ENCODE measurements around the gene AP3B1.

AP3B1 gene

DNA sequence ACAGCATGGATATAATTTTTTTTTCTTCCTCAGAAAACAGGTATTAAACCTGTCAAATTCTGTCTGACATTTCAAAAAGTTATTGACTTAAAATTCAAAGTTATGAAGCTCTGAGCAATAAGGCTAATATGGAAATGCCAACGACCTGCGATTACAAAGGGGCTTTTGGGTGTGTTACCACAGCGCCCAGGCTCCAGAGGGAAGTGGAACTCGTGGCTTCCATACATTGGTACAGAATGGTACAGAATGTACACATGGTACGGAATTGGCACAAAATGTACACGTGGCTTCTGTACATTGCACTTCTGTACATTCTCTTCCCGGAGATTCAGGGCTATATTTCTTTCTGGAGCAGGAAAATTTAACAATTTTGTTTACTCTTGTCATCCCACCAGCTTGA lies 293.3 kb downstream of the AP3B1 start:
- no peak for DNase-seq (ENCODE audit: low read depth)

DNA sequence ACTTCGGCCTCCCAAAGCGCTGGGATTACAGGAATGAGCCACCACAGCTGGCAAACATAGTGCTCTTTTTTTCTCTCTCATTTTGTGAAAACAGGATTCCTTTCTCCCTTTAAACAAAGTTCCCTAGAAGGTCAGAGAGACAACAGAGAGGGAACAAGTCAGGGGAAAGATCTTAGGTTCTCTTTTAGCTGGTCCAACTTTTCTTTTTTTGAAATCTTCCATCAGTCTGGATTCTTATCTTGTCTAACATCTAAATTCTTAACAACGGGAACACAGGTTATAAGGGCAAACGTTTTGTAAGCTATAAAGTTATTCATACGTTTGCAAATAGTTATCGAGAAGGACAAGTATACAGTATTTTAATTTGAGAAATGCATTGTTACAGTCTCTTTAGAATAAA lies 294.3 kb downstream of the AP3B1 start:
- no peak for DNase-seq (ENCODE audit: low read depth)

DNA sequence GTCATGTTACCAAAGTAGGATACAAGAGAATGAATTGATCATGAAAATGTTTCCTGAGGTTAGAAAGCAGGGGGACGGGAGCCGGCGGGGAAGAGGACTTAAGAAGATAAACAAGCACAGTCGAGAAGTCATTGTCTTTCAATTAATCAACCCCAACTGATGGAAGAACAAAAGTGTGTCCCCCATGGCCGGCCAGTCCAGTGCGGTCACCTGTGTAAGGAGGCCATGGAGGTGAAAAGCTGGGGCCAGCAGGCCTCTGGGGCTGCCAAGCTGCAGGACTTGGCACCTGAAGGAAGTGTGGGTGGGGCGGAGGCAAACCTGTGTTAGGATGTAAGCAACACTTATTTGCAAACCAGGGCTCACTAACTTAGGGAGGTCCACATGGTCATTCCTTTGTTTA lies 295.1 kb downstream of the AP3B1 start:
- no peak for DNase-seq (ENCODE audit: low read depth)

DNA sequence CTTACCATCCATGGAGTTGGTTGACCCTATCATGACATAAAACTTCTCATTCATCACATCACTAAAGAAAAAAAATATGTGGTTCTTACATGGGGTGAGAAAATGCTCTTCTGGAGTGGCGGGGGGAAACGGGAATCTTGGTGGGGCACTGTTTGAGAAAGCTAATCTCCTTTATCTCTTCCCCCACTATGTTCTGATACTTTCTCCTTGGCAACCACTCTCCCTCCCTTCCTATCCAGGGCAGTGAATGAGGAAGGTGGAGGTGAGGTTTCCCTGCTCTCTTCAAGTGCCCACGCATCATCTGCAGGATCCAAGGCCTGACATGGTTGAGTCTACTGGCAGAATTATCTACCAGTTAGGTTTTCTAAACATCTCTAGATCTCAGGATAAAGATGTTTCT lies 297.6 kb downstream of the AP3B1 start:
- DNase-seq (ENCODE audit: low read depth) = no peak

DNA sequence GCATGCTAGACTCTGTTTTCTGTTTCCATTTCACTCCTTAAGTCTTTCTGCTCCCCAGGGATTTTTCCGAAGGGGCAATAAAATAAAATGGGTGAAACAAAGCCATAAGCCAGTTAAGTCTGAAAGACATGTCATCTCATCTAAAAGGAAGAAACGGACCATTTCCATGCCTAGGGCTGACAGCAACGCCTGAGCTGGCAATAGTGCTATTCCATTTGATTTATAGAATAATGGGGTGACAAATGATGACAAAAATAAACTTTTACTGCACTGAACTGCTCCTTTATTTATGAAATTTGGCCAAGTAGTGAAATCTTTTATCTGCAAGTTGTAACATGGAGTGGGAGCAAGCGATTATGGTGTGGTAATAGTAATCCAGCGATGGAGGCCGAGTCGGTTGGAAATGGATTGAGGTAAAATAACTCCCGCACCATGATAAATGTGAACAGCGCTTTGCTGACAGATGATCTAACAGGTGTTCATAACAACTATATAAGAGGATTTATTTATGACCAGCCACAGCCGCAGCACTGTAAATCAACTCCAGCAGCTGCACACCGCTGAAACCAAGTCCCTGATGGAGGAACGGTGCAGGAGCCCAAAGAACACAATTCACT lies 298.6 kb downstream of the AP3B1 start:
- DNase-seq (ENCODE audit: low read depth) = no peak

DNA sequence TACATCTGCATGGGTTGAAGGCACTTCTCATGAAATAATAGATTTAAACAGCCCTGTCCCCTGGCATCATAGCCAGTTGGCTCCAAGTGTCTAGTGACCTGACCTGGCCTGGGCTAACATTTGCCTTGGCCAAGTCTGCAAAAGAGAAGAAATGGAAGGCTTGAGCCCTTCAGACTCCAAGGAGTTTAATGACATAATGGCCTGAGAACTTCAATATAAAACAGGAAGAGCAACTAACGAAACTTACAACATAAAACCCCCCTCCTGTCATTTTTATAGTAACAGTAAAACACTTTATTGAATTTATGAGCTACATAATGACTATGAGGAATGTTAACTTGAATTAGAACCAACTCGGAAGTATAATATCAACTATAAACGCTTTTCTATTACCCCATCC lies 299.6 kb downstream of the AP3B1 start:
- no peak for DNase-seq (ENCODE audit: low read depth)

DNA sequence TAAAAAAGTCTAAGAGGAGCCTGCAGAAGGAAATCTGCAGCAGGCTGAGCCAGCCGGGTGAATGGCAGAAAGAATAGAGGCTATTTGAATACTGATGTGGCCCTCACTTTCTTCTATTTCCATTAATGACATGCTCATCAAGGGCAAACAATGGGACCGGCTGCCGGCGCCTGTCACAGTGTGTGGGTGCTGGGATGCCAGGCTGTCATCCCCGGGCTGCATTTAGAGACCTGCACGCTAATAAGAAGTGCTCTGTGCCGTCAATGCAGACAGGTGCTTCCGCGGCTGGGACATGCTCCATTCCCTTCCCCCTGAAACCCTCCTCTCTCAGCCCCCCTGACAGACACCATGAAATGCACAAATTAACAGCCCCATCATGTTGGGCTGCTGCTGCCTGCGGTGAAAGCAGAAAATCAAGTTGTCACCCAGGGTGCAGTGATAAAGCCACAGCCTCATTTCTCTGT lies 300.6 kb downstream of the AP3B1 start:
- DNase-seq (ENCODE audit: low read depth) = no peak

DNA sequence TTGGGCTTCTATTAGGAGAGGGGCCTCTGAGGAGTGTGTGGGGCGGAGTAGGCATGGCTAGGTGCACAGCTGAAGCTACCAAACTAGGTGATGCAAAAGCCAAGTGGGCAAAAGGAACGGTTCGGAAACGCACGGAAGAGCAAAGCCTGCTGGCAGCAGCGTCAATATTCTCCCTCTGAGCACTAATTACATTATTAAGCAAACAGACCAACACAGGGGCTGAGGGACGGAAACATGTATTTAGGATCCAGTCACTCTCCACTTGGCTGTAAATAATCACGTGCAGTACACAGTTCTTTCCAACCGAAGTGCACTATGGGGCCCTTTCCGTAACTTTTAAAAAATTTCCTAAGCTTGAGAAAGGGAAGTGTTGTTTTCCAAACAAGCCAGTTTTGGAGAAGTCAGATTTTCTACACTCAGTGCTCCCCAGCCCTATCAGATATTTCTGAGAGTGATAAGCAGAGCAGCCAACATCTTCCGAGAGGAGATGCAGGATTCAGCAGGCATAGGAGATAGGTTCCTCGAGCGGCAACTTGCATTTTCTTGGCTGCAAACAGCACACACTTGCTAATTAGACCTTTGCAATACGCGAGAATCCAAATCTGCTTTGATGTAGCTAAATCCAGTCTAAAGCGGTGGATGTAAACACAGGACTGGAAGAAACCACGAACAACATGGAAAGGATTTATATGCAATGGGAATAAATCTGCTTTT lies 301.2 kb downstream of the AP3B1 start:
- DNase-seq (ENCODE audit: low read depth) = no peak

DNA sequence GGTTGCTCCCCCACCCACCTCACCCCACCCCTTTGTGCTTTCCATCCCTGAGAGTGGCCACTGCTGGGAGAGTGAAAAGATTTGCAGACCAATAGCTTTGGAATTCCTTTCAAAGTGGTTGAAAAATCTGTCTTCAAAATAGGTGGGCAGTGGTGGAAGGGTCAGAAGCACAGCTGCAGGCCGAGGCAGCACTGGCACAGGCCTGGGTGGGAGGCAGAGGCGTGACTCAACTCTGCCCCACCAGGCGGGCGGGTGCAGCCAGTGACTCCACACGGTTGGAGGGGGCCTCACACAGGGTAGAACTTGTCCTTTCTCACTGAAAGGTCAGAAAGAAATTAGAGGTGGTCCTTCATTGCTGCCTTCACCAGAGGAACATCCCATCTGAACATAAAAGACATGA lies 303.4 kb downstream of the AP3B1 start:
- DNase-seq (ENCODE audit: low read depth) = no peak

DNA sequence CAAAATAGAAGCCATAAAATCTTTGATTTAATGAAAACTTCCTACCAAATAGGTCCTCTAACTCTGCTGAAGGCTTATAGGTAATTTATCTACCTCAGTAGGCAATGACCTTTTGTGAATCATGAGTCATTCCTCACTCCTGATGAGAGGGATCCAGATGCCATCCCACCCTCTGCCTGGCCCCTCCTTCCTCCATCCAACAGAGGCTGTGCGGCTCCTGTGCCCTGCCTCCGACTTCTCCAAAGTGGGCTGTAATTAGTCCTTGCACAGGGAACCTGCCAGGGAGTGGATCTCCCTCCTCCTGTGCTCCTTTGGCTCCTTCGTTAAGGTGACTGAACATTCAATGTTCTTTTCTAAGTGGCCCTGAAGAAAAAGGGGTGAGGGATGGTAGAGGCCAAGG lies 304.5 kb downstream of the AP3B1 start:
- no peak for DNase-seq (ENCODE audit: low read depth)

DNA sequence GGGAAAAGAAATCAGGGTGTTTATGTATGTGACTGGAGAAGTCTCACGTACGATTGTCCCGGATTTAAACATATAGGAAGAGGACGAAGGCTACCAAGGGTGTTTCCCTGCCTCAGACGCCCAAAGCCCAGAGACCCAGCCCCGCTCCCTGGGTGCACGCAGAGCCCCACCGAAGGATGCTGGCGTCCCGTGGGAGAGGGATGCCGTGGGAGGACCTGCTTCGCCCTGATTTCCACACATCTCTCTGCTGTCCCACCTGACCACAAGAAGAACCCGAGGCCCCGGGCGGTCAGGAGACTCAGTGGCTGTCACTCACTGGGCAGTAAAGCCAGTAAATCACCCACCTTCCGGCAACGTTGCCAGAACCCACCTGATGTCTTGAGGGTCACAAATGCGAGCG lies 306.5 kb downstream of the AP3B1 start:
- no peak for DNase-seq (ENCODE audit: low read depth)

DNA sequence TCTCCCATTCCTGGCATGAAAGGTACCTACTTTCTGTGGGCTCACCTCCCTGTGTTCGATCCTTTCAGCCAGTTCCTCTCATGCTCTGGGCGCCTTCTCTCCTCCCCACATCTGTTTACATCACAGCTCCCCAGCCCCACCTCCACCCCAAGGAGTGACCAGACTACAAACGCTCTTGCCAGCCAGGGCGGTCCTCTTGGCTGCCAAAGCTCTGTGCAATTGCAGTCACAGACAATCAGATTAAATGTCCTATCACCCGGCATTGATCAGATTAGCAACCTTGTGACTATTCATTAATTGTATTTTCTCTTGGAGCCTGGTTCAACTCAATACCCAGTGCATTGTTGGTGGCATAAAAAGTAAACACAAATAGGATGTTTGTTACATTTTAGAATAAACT lies 307.2 kb downstream of the AP3B1 start:
- DNase-seq (ENCODE audit: low read depth) = no peak

DNA sequence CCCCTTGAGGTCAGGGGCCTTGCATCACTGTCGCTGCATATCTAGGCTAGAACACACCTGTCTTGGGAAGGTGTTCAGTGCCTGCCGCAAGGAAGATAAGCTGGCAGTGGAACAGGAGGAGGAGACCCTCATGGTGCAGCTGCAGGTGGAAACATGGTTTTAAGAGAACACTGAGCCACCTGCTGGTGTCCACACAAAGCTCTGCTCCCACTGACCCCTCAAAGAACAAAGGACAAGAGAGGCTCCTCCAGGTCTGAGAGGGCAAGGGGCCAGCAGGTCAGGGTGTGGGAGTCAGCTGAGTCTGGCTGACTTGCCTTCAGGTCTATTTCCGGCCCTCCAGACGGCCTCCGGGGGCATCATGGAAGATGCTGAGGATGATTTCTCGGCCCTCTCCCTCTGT lies 308.2 kb downstream of the AP3B1 start:
- DNase-seq (ENCODE audit: low read depth) = no peak

DNA sequence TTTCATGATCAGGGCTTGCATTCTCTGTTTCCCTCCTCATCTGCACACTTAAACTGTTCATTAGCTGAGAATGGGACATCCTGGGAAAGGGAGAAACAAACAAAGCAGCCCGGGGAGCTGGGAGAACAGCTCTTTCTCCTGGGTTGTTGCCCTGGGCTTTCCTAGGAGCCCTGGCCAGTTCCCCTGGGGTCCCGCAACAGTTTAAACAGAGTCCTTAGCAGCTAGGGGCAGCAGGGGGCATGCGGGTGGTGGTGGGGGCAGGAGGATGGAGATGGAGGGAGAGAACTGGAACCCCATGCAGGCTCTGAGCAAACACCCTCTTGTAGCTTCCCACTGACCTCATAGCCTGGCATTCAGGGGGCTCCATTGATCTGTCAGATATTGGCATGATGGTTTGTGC lies 309.3 kb downstream of the AP3B1 start:
- no peak for DNase-seq (ENCODE audit: low read depth)

DNA sequence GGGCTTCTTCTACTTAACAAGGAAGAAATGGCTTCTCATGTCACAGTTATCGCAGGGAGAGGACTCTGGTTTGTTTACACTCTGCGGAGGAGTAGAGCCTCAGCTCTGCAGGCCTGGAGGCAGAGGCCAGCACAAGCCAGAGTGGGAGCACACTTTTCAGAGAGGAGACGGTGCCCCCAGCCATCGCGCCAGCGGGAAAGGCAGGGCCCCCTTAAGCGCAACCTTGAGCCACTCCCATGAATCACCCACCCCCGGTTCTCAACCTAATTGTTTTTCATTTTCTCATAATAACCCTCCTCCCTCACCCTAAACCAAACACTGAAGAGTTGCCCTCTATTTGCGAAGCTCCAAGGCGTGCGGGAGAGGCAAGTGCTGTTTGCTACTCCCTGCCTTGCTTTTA lies 309.9 kb downstream of the AP3B1 start:
- DNase-seq (ENCODE audit: low read depth) = no peak

DNA sequence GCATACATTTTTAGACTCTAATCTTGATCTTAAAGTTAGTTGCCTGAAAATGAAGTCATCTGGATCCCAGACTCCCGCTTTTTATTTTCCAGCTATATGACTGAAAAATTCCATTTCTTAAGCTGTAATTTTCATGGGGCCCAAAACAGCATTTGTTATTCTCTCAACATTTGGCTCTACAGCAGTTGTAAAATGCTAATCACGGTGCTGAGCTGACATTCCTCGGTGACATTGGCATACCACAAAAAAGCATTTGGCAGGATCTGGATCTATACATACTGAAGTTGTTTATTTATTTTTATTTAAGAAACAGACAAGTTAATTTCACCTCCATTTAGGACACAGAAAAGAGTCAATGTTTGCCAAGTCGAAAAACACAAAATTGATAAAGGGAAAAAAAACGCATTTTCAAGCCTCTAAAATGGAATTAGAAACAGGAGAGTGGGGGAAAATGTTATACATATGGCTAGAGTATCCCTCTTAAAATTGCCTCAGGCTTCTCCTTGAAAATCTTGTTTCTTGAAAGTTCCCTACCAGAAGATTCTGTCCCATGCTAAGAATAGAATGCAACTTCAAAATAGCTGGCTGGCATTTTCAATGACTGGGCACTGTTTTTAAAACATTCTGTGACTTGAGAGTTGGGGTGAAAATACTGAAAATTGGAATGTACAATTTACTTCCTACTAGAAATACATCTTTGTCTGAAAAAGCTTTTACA lies 310.9 kb downstream of the AP3B1 start:
- DNase-seq (ENCODE audit: low read depth) = no peak

DNA sequence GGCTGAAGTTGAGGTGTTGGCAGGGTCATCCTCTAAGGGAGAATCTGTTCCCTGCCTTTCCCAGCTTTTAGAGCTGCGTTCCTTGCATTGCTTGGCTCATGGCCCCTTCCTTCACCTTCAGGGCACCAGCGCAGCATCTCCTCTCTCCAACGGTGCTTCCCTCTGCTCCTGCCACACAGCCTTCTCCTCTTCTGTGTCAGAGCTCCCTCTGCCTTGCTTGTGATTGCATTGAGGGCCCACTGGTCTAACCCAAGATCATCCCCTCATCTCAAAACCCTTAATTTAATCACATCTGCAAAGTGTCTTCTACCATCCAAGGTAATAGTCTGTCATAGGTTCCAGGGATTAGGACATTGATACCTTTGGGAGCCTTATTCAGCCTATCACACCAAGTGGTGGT lies 312.7 kb downstream of the AP3B1 start:
- no peak for DNase-seq (ENCODE audit: low read depth)

DNA sequence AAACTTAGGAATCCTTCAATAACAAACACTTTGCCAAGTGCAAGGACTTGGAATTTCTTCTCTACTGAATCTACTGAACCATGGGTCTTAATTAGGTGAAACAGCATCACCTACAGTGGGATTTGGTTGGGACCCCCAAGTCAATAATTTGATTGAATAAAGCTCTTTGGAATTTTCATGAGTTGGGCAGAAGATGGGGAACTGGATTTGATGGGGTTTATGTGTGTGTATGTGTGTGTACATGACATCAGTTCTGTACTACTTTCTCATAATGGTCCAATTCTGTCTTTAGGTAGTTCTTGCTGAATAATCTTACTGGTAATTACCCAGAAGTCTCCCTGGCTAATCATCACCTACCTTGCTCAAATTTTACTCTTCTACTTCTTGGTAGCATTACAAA lies 319.9 kb downstream of the AP3B1 start:
- DNase-seq (ENCODE audit: low read depth) = no peak

DNA sequence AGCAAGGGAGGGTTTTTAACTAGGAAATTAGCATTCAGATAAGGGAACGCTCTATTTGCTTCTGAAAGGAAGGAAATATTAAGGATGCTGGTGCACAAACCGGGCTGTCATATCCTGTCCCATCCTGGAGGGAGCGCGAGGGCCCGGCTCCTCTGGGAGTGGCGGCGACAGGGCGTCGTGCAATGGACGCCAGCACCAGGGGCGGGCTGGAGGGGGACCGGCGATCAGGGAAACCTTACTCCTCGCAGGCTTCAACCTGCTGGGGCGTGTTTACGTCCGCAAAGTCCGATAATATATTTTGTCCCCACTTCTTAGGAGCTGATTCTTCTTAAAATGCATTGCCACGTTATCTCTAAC lies 321.3 kb downstream of the AP3B1 start:
- DNase-seq (ENCODE audit: low read depth) = no peak

DNA sequence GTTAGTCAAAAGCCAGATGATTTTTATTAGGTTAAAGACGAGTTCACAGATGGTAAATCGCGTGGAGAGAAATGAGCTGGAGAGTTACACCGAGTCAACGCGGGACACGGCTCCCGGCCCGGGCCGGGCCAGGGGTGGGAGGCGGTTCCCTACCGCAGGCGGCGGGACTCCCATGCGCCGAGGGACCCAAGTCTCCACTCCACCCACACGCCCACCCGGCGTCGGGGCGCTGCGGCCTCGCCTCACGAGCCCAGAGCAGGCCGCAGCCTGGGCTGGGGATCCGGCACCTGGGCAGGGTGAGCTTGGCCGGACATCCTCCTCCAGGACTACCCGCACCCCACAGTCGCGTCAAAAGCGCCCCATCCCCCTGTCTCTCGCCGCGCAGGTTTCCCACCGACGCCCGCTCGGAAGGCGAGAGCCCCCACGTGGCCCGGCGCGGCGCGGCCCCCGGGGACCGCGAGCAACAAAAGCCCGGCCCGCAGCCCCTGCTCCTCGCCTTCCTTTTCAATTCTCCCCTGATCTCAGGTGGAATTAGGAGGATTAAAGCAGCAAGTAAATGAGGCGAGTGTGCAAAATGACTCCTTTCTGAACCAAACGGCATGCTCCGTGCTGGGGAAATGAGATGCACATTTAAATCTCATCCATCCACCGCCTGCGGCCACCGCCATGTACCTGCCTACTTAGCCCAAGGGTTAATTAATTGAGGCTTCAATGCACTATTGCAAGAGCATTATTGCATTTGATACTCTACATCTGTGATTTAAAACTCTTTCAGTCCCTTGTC lies 321.8 kb downstream of the AP3B1 start:
- DNase-seq (ENCODE audit: low read depth) = no peak

DNA sequence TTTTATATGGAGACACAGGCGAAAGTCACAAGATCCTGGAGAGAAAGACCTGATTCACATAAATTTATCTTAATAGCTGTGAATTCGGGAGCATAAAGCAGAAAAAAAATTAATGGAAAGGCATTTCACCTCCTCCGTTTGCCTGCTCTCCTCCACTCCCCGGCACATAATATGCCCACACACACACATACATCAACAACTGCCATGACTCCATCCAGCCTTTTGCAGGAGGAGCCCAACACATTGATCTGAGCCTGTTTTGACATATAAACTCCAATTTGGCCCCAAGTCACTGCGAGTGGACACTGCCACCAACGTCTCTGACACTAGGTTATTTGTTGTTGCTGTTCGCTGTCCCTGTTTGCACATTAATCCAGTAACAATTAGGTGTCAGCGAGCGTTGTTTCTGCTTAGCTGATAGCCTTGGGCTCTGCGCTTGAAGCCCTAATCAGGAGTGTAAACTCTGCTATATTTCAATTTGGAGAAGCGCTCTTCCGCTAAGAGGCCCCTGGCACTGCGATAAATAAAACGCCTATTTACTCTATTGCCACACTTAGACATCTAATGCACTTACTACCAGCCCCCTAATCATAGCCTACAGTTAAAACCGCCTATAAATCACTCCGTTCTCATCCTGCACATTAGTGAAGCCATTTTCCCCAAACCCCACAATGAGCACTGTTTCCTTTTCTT lies 322.6 kb downstream of the AP3B1 start:
- no peak for DNase-seq (ENCODE audit: low read depth)

DNA sequence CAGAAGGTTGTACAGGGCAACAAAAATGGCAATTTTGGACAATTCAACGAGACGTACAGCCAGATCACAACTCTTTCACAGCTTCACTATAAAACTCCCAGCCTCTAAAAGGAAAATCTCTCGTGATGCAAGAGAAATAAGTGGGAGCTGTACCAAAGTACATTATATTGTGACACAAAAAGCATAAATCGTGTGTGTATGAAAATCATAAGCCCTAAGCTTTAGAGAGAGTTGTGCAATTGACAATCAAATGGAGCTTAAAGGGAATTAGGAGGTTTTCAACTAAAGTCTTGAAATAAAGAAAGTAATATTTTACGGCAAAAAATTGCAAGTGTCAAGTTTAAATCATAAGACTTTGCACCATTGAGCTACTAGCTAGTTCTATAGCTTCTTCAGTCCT lies 323.6 kb downstream of the AP3B1 start:
- DNase-seq (ENCODE audit: low read depth) = no peak
